ENCODE data around the gene PFDN4. TPM values are rescaled to one million over a fixed set of nuclear protein-coding genes. Genes with fewer than 3 reads are reported as not detected.

The PFDN4 gene
- total and polyA plus RNA-seq, 12 donors = 18.7 to 103 (median 44.2) TPM

DNA sequence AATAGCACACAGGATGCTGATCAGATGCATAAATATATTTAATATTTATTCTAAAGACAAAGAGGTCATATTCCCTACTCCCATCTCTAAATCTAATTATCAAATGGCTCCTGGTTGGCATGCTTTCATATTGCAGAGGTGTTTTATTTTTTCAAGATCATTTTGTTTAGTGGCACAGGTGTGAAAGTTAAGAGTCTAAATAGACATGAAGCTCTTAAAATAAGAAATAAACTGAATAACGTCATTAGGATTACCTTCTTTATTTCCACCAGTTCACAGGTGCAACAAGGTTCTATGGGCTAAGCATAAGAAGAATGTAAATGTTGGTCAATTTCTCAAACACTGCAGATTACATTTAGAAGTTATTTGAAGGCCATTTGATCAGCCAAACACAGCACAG, 27.0 kb upstream of the PFDN4 start:
- WGBS, 4 donors = 78 to 93% (median 85%) methylated on average over 1 of the region's 1 CpG
- H3K4me1 ChIP-seq (replicated peaks in 1 of 2) = no peaks in the 10 kb centered on the region
- peaks cover 18% of the 10 kb centered on the region for H3K27me3 ChIP-seq
- no peak for TF ChIP-seq POLR2A (IDR thresholded peaks at IDR 0.05)
- TF ChIP-seq, protein P1, sequence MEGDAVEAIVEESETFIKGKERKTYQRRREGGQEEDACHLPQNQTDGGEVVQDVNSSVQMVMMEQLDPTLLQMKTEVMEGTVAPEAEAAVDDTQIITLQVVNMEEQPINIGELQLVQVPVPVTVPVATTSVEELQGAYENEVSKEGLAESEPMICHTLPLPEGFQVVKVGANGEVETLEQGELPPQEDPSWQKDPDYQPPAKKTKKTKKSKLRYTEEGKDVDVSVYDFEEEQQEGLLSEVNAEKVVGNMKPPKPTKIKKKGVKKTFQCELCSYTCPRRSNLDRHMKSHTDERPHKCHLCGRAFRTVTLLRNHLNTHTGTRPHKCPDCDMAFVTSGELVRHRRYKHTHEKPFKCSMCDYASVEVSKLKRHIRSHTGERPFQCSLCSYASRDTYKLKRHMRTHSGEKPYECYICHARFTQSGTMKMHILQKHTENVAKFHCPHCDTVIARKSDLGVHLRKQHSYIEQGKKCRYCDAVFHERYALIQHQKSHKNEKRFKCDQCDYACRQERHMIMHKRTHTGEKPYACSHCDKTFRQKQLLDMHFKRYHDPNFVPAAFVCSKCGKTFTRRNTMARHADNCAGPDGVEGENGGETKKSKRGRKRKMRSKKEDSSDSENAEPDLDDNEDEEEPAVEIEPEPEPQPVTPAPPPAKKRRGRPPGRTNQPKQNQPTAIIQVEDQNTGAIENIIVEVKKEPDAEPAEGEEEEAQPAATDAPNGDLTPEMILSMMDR (IDR thresholded peaks at IDR 0.05) = no peak
- no peak for DNase-seq
- no peak overlapping the region for H3K4me3 ChIP-seq
- H3K27ac ChIP-seq = no peak overlapping the region
- intact Hi-C loops (cut with DNase I) = no loop called here
- H3K9me3 ChIP-seq (replicated peaks in 1 of 3) = no peaks in the 10 kb centered on the region
- H3K36me3 ChIP-seq (replicated peaks in 1 of 2) = no peaks in the 10 kb centered on the region

DNA sequence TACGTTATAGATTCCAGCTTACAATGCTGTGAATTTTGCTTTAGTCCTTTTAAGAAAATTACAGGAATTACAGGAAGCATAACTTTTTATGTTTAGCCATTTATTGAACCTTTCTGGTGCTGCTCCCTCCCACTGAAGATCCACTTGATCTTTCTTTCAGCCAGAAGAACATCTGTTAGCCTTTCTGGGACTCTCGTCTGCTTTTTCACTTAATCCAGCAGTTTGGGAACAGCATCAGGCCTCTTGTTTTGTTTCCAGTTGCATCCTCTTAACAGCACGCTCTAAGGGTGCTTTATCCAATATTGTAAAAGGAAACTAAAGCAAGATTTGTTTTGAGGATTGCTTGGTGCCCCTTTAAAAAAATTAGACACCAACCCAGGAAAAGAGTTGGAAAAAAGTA, 23.8 kb upstream of the PFDN4 start:
- WGBS, 4 donors = 38 to 48% (median 39%) methylated on average over 3 of the region's 3 CpGs
- Histone ChIP-seq H3K36me3 (replicated peaks in 1 of 2) (no peaks in the 10 kb centered on the region), H3K9me3 (replicated peaks in 1 of 3) (no peaks in the 10 kb centered on the region), H3K4me3 (no peak overlapping the region), H3K27ac (no peak overlapping the region), H3K4me1 (replicated peaks in 1 of 2) (no peaks in the 10 kb centered on the region), H3K27me3 (peaks cover 18% of the 10 kb centered on the region)
- intact Hi-C loops (cut with DNase I) = no loop called here
- DNase-seq = no peak
- TF ChIP-seq, protein P1 (IDR thresholded peaks at IDR 0.05) = no peak
- no peak for TF ChIP-seq POLR2A (IDR thresholded peaks at IDR 0.05)

DNA sequence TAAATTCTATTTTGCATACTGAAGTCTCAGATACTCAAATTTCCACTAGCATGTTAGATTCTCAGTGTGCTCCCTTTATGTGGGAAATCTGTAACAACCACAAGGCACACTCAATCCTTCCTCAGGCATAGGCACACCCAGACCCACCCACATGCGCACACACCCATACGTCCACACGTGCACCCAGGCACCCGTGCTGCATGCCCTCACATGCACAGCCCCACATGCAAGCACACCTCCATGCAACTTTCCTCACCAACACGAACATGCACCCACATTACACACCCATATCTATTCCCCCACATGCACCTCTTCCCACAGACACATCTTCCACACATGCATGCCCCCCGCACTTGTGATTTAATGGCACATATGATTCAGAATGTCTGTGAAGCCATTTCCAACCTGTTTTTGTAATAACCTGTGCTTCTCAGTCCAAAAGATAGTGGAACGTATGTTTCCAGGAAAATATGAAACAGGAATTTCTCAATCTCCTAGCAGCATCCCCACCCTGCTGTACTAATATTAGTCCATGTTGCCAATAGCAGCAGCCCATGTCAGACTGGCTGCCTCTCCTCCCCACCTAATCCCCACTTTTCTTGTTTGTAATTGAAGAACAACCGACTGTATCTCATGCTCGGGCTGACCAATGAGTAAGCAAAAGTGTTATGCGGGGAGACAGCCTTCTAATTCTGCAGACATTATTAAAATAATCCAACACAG, 22.8 kb upstream of the PFDN4 start:
- no peak for DNase-seq
- Histone ChIP-seq H3K27ac (no peak overlapping the region), H3K36me3 (replicated peaks in 1 of 2) (no peaks in the 10 kb centered on the region), H3K27me3 (peaks cover 15% of the 10 kb centered on the region), H3K4me3 (no peak overlapping the region), H3K4me1 (replicated peaks in 1 of 2) (no peaks in the 10 kb centered on the region), H3K9me3 (replicated peaks in 1 of 3) (no peaks in the 10 kb centered on the region)
- 77 to 82% (median 79%) methylated on average over 10 of the region's 10 CpGs for WGBS, 4 donors
- intact Hi-C loops (cut with DNase I) = no loop called here
- no peak for TF ChIP-seq POLR2A (IDR thresholded peaks at IDR 0.05)
- TF ChIP-seq, protein P1 (IDR thresholded peaks at IDR 0.05) = no peak

DNA sequence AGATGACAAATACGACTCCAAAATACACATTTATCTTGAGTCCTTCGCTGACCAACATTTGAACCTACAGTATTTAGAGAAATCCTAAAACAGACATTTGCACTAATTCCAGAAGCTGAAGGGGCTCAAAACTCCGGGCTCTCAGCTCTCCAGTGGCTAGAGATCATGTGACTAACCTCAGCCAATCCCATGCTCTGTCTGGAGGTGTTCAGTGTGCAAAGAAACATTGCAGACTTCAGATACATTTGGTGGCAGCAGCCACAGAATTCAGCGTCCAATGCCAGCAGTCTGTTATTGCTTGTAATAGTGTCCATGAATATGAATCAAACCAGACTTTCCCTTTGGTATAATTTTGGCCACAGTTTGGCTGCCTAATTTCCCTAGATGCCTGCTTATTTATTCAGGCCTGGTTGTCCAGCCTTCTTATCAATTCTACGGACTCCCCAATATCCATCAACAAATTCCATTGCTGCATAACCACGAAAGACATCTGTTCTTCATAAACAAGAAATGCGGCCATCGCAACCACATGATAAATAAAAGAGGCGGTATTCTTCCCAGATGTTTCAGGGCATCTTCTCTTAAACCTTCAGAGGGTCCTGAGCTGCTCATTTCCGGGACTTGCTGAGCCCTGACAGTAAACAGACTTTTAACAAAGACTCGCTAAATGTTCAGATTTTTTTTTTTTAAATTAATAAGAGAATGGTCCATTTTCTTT, 19.6 kb upstream of the PFDN4 start:
- 87 to 90% (median 88%) methylated on average over 11 of the region's 11 CpGs for WGBS, 4 donors
- intact Hi-C loops (cut with DNase I) = no loop called here

More for the DNA sequence above, 19.6 kb upstream of the PFDN4 start:
- Histone ChIP-seq H3K27ac (no peak overlapping the region), H3K9me3 (replicated peaks in 1 of 3) (no peaks in the 10 kb centered on the region), H3K27me3 (no peaks in the 10 kb centered on the region), H3K4me1 (replicated peaks in 1 of 2) (no peaks in the 10 kb centered on the region), H3K4me3 (no peak overlapping the region), H3K36me3 (replicated peaks in 1 of 2) (no peaks in the 10 kb centered on the region)
- no peak for TF ChIP-seq POLR2A (IDR thresholded peaks at IDR 0.05)
- TF ChIP-seq, protein P1 (IDR thresholded peaks at IDR 0.05) = no peak
- no peak for DNase-seq
